ENCODE measurements around the gene SLC24A3.

Gene SLC24A3

DNA sequence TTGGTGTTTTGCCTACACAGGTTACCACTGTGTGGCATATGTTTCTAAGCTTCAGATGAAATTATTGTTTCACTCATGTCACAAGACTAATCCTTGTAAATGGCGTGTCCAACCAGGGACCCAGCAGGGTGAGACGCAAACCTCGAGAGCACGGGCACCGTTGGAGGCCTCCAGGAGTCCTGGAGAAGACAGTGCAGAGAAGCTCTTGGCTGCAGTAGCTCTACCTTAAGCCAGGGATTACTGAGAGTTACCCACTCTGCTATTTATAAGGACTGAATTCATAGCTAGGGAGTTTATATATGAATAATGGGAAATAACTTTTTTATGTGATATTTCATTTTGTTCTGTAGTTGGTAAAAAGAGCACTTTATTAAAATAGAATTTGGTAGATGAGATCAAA lies 137.4 kb downstream of the SLC24A3 start:
- no peak for DNase-seq

- no peak for DNase-seq
Observed at GRCh38 chr20:19351542-19351941, 139.1 kb downstream of the SLC24A3 start.

DNA sequence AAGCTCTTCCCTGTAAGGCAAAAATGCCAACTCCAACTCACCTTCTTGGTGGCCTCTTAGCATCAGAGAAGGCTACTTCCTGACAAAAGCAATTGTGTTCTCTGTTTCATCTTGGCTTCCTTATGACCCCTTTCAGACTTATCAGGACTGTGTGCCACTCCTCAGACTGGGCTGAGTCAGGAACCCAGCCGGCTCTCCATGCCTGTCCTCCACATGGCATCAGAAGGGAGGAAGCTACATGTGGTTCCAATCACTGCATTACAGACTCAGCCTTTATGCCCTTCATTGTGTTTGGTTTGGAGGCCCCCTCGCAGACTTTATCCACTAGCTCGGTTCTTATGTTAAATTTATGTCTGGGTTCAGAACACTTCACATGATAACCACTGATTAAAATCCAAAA lies 142.5 kb downstream of the SLC24A3 start:
- no peak for DNase-seq

DNA sequence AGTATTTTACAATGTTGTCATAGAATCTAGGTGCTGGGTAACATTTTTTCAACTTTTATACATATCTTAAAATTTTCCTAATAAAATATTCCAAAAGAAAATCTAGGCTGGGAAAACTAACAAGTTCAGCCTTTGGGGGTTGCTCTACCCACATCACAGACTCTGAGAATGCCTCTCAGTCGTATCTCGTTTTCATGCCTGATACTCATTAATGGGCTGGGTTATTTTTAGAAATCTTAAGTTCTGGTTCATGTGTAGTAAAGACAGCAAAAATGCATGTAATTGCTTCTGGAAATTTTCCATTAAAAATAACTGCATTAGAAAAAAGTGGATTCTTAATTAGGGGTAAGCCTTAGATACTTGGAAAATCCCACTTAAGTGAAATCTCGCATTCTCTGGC lies 149.3 kb downstream of the SLC24A3 start:
- no peak for DNase-seq

DNA sequence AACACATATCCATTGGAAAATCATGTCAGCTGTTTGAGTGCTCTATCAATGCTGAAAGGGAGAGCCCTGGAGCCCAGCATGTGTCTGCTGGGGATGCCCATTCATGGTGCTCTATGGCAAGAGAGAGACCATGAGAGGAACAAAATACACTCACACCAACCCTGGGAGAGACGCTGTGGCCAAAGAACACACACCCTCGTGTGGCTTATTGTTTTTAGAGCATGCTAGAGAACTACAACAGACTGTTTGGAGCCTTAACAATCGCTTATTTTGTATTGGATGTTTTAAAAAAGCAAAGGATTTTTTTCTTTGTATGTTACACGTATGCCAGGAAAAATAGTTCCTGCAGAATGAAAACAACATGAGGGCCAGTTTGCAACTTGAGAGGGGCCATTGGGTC lies 151.0 kb downstream of the SLC24A3 start:
- no peak for DNase-seq

GRCh38 chr20:19367591-19367990 lies 155.1 kb downstream of the SLC24A3 start:
- no peak for DNase-seq

DNA sequence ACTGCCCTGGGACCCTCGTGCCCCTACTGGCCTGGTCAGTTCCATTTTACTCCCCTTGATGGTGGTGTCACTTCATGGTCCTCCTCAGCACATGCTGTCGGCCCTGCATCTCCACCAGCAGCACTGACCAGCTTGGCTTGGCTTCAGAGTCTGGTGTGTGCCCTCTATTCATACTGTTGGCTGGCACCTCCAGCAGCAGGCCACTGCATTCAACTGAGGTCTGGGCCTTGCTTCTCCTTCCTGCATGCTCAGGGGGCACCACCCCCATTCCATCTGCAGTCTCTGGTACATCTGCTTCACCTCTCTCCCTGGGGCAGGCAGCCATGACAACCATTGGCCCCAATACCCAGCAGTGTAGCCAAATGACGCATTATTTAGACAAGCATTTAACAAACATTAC lies 155.9 kb downstream of the SLC24A3 start:
- no peak for DNase-seq

DNA sequence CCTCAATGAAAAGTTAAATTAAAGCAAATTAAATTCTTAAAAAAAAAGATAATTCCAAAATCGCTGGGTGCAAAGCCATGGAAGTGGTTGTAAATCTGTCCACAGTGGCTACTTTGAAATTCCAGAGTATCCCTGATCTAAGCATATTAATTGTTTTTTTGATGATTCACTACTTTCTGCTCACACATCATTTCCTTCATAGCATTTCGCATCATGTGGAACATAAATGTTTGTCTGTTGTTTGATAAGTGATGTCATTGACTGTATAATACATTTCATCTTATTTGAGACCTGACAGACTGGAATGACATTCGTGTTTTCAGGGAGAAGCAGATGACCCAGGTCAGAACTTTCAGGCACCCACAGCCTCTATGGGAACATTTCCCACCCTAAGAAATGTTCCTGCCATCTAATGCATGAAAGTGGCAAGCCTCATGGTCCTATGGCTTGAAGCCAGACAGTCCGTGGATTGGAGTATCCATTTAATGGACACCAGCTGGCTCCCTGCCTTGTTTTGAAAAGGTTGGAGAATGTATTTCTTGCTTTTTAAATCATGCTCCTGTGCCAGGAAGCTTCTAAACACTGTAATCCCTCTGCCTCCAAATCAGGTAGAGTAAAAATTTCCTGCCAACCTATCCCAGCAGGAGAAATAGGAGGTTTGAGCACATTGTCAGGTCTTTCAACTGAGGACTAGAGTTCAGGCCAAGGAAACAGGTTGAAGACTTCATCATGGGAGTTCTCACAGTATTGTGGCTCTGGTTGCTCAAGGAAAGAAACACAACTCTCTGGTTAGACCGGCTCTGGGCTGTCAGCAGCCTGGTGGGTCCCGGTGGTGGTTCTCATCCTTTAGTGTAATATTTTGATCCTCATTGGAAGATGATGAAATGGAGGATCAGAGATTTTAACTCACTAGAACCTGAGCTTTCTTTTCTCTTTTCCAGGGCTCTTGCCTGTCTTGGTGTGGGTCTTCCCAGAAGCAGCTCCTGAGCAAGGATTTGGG lies 157.9 kb downstream of the SLC24A3 start:
- DNase-seq: no peak

DNA sequence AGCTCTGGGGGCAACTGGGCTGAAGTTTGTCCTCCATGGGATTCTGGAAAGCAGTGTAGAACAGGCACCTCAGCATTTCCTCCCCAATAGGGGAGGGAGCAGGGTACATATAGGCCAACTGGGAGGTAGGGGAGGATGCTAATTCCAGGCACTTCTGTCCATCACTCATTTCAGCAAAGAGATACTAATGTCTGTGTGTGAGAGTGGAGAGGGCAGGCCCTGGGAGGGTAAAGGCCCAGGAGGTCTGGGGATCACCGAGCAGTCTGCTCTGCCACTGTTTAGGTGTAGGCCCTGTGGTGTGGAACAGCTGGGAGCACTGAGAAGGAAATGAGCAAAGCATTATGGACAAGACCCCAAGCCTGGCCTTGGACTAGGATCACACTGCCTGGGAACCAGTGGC lies 158.7 kb downstream of the SLC24A3 start:
- DNase-seq: no peak

GRCh38 chr20:19374216-19374615 lies 161.8 kb downstream of the SLC24A3 start:
- DNase-seq: no peak

DNA sequence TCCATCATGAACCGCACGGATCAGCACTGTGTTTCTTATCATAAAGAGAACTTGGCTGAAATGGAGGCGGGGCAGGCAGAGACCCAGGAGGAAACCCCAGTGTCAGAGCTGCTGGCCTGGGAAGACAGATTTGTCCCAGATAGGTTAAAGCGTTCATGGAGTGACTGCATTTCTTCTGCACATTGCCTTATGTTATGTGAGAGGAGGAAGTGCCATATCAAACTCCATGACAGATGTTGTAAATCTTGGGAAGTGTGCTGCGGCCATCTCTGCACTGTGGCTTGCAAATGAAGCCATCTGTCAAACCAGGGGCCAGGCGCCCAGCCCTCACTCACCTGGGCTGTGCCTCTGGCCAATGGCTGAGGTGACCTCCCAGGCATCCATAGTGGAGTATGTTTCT lies 163.0 kb downstream of the SLC24A3 start:
- DNase-seq: no peak

- no peak for DNase-seq
Observed at GRCh38 chr20:19375801-19376200, 163.4 kb downstream of the SLC24A3 start.

GRCh38 chr20:19376451-19377229 lies 164.2 kb downstream of the SLC24A3 start:
- DNase-seq: no peak

DNA sequence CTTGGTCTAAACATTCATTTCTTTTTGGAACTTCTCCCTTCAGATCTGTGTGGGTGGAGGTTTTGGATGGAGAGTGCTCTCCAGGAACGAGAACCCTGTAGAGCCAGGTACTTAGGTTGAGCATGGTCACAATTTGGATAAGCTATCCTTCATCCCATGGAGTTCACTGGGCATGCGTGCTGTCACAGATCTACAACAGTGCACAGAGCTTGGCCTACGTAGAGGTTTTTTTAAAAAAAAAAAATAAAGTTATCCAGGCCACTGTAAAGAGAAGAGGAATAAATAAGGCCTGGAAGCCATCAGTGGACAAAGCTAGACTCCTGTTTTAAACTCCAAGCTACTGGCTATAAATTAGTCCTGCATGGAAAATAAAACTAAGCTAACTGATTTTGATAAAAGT lies 165.6 kb downstream of the SLC24A3 start:
- DNase-seq: no peak

DNA sequence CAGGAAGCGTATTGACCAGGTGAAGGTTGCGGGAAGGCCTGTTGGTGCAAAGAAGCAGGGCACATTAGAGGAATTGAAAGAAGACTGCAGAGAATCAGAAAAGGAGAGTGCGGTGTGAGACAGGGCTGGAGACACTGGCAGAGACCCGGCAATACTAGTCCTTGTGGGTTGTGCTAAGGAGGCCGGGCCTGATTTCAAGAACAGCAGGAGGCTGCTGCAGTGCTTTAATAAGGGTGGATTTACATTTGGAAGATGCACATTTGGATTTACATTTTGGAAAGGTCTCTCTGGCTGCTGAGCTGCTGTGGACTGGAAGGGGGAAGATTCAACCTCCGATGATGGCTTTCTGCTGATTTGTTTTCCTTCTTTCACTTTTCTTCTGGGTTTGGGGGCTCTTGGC lies 167.8 kb downstream of the SLC24A3 start:
- no peak for DNase-seq

- no peak for DNase-seq
Observed at GRCh38 chr20:19381947-19382346, 169.5 kb downstream of the SLC24A3 start.

DNA sequence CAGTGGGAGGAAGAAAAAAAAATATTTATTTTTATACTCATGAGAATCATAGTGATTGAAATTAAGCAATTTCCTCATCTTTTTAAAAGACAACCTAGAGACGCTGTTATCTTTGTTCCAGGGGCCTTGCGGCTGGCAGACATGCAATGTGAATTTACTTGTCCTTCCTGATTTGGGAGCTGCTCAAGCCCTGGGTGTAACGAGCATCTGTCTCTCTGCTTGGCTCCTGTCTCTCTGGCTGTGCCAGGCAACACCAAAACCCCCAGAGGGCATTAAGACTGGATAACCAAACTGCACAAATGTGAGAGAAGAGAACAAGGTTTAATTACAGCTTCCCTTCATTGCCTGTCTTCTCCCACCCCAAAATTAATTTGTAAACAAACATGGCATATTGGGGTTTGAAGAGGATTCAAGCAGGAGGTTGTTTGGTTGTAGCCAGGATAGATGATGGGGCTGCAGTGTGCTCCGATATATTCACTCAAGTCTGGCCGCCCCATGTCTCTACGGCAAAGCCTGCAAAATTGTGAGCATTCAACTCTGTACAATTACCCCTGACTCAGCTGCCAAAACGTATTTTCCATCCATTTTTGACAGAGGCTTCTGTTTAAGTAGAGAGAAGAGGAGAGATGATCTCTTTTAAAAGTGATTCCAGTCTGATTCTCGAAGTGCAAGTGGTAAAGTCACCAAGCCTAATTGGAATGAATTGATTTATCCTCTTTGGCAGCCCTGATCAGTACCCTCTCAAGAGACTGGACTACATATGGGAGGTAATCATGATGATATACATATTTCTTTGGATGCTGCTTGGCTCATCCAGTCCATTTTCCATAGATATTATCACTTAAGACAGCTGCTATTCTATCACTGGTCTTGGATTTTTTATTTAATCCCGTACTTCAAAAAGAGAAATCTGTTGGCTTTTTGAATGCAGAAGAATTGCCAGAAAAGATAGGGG lies 170.2 kb downstream of the SLC24A3 start:
- DNase-seq: no peak

GRCh38 chr20:19384940-19385339 lies 172.5 kb downstream of the SLC24A3 start:
- no peak for DNase-seq

GRCh38 chr20:19387251-19387650 lies 174.8 kb downstream of the SLC24A3 start:
- DNase-seq: no peak

DNA sequence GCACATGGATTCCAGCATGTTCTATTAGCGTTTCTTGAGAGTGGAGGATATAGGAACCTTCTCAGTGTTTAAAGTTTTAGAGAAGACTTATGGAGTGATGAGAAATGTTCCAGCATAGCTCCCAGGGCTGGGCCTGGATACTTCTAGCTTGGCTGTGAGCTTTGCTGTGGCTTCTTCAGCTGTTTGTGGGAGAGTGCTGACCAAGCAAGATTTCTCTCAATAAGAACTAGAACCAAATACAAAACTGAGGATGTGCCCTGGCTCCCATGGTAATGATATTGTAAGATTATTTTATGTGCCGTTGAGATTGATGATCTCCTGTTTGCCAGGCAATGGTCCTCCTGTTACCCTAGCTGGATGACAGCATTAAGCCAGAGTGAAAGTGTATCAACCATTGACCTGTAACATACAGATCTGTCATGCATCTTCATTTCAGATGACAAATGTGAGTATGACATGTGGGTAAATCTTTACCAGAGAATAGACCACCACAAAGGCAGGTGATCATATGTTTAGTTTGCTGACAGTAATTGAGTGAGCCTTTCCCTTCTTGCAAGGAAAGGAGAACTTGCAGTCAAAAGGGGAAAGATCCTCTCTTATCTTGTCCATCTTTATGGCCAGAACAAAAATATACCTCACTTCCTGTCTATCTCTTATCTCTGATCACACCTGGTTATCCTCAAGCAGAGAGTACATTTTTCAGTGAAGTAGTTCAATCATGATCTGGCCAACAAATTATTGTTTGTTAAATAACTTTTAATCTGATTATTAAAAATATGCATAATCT lies 180.1 kb downstream of the SLC24A3 start:
- DNase-seq: no peak

GRCh38 chr20:19396460-19397081 lies 184.1 kb downstream of the SLC24A3 start:
- no peak for DNase-seq
